RCC 7860 (cell line): ENCODE results near the gene FAM50B.
"Not testable (repeated sequence)": the region's sequence is repeated elsewhere in the genome, so short reads cannot be mapped to it uniquely, and the experiment has no call there.

ENCODE experiments used
- DNase-seq: peaks from one replicate; pipeline ENCODE4 v3.0.0-alpha.2; 2015; ENCODE audit warnings: low spot score
- FAIRE-seq: peaks from 2 replicates; lab custom pipeline; 2012; peaks lifted over from hg19 to GRCh38; lab: Jason Lieb, UNC

FAM50B gene

GRCh38 chr6:3844097-3844463 is 5.1 kb upstream of the FAM50B start:
- FAIRE-seq (no peak), DNase-seq (no peak)

DNA sequence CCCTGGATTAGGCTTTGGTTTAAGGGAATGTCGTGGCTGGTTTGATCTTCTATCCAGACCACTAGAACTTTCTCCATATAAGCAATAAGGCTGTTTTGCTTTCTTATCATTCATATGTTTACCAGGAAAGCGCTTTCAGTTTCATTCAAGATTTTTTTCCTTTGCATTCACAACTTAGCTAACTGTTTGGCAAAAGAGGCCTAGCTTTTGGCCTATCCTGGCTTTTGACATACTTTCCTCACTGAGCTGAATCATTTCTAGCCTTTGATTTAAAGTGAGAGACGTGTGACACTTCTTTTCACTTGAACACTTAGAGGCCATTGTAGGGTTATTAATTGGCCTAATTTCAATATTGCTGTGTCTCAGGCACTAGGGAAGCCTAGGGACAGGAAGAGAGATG is 1.7 kb upstream of the FAM50B start:
- DNase-seq (no peak), FAIRE-seq (no peak)

DNA sequence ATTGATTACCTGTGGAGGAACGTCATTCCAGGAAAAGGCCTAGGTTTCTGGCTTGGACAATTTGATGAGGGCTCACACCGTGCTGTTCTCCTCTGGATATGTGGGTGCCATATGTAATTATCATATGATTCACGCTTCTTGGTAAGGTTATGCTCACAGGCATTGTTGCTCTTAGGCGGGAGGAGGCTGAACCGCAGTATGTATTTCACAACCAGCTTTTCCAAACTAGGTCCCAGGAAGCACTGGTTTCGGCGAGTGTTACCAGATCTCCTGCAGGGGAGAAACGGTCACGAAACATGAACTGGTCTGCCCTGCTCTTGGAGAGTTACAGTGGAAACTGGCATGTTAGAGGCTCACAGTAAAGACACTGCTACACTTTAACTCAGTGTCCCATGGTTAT is 793 bp upstream of the FAM50B start:
- DNase-seq = no peak
- no peak for FAIRE-seq

GRCh38 chr6:3849681-3850450 is 693 bp downstream of the FAM50B start:
- no peak for FAIRE-seq
- no peak for DNase-seq

DNA sequence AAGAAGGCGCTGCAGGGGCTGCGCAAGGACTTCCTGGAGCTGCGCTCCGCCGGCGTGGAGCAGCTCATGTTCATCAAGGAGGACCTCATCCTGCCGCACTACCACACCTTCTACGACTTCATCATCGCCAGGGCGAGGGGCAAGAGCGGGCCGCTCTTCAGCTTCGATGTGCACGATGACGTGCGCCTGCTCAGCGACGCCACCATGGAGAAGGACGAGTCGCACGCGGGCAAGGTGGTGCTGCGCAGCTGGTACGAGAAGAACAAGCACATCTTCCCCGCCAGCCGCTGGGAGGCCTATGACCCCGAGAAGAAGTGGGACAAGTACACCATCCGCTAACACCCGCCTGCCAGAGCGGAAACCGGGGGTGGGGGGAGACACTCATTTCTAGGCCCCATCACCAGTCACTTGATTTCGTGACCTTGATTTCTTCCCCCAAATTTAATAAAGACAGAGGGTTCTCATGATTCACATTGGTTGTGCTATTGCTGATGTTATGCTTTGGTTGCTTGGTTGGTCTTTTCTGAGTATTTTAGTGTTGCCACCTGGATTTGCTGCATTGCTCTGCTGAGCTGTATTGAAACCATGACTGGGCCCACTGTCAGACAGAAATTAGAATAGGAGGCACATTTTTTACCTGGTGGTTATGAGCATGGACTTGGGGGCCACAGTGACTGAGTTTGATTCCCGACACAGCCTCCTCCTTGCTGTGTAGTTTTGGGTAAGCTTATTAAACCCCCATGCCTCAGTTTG is 1.5 kb downstream of the FAM50B start:
- FAIRE-seq (no peak), DNase-seq (no peak)

DNA sequence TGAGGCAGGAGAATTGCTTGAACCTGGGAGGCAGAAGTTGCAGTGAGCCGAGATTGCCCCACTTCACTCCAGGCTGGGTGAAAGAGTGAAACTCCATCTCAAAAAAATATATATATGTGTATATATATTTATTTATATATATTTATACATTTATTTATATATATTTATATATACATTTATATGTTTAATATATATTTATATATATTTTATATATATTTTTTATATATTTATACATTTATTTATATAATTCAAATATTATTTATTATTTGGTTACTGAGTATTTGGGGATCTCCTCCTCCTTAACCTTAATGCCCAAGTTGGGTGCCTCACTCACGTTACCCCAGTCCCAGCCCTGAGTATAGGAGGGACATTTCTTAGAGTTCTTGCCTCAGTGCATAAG is 2.7 kb downstream of the FAM50B start:
- FAIRE-seq = no peak

GRCh38 chr6:3852391-3852790 is 3.2 kb downstream of the FAM50B start:
- FAIRE-seq (no peak), DNase-seq (no peak)

More for the DNA sequence above, 2.7 kb downstream of the FAM50B start:
- DNase-seq = no peak

DNA sequence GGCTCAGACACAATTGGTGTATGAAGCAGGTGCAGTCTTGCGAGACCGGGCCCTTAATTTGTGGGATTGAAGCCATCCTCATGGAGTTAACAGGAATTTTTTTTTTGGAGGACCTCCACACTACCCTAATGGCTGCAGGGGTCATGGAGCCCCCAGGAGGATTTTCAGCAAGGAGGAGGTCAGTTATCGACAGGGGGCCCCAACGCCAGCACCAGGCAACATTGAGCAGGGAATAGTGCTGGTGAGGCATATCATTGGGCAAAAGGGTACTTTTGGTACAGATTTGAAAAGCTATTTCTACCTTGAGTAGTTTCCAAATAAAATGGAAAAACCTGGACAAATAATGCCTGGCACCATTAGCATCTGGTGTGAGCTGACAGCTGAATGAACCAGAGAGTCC is 6.7 kb downstream of the FAM50B start:
- FAIRE-seq = no peak
- no peak for DNase-seq

DNA sequence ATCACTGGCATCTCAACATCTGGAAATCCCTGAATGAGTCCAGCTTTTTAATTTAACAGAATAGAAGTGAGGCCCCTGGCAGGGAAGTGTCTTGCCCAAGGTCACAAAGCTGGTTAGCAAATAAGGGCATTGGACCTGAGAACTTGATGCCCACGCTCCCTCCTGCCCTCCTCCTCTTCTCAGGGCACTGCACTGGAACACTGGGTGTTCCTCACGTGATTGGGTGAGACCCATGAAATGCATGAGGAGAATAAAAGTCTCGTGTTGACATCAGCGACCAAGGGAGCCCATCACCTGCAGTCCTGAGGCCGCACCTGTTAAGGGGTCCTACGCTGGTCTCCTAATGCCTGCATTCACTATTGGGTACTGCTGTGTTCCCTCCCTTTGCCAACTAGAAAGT is 7.4 kb downstream of the FAM50B start:
- FAIRE-seq = no peak

GRCh38 chr6:3857468-3858456 is 8.6 kb downstream of the FAM50B start:
- FAIRE-seq (no peak), DNase-seq (no peak)

More for the DNA sequence above, 7.4 kb downstream of the FAM50B start:
- no peak for DNase-seq

GRCh38 chr6:3859878-3860552 is 10.8 kb downstream of the FAM50B start:
- FAIRE-seq = no peak
- DNase-seq = no peak

GRCh38 chr6:3861424-3861823 is 12.3 kb downstream of the FAM50B start:
- DNase-seq = no peak
- FAIRE-seq = no peak

DNA sequence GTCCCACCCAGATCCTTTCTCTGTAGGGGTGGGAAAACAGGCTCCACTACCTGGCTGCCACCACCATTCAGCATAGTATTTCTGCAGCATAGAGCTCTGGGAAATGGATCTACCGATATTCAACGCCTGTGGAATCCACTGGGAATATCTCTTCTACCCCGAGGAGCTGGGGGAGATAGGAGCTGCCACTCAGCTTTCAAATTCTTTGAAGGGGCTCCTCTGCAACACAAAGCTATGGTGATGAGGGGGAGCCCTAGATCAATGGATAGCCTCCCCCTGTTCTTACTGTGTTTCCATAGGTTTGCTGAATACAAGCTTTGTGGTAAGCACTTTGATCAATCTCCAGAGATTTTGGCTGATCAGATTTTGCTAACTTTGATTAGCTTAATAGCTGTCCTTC is 12.9 kb downstream of the FAM50B start:
- DNase-seq = no peak
- FAIRE-seq = no peak

DNA sequence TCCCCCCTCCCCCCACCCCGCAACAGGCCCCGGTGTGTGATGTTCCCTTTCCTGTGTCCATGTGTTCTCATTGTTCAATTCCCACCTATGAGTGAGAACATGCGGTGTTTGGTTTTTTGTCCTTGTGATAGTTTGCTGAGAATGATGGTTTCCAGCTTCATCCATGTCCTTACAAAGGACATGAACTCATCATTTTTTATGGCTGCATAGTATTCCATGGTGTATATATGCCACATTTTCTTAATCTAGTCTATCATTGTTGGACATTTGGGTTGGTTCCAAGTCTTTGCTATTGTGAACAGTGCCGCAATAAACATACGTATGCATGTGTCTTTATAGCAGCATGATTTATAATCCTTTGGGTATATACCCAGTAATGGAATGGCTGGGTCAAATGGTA is 14.1 kb downstream of the FAM50B start:
- not testable (repeated sequence) for DNase-seq, FAIRE-seq

DNA sequence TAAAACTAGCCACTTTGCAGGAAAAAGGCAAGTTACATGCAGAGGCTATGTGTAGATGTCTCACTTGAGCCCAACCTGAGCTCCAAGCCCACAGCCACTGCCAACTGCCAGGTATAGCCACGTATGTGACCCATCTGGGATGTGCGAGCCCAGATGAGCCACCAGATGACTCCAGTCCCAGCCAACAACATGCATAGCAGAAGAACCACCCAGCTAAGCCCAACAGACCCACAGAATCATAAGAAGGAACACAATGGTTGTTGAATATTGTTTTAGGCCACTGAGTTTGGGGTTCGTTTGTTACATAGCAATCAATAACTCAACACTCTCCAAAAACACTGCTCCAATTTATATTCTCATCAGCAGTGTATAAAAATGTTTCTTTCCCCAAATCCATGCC is 16.3 kb downstream of the FAM50B start:
- no peak for FAIRE-seq
- no peak for DNase-seq

- DNase-seq (no peak), FAIRE-seq (no peak)
Observed at GRCh38 chr6:3867641-3868502, 18.7 kb downstream of the FAM50B start.

- no peak for DNase-seq
- FAIRE-seq = no peak
Observed at GRCh38 chr6:3868544-3868943, 19.4 kb downstream of the FAM50B start.

- DNase-seq = no peak
Observed at GRCh38 chr6:3869284-3869631, 20.1 kb downstream of the FAM50B start.

DNA sequence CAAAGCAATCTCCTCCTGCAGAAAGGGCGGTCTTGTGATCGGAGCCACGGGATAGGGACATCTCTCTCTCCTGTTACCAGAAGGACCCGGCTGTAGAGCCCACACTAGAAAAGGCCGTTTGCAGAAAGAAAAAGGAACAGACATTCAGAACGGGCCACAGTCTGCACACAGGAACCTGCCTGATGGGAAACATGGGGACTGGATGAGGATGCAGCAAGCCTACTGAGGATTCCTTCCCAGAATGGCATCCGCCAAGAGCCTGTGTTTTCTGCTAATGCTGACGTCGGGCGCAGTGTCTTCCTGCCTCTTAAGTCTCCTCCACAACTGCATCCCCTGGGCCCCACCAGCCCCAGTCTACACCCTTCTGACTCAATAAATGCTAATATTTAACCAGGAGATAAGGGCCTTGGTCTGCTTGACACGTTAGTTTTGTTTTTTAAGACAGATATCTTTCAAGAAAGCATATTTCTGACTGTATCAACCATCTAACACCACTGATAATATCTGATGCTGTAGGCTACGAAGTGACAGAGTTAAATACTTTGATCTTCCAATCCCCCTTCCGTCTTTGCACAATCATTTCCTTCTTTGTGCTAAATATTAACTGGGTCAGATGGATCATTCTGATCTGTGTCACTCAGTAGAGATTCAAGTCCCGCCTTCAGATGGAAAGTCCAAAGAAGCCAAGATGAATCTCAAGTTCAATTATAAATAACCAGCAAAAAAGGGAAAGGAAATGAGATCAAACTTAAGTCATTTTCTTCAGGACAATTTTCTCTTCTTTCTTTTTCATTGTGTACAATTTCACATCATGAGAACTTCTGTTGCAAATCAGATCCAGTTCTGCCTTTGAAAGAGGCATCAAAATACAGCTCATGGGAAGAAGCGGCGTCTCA is 20.7 kb downstream of the FAM50B start:
- DNase-seq = peak; percentile 61
- peak; percentile 75 for FAIRE-seq

More at GRCh38 chr6:3869284-3869631, 20.1 kb downstream of the FAM50B start:
- no peak for FAIRE-seq
